Upper lobe of left lung (tissue), 6 donors: ENCODE results near the gene EEF2. TPM values are rescaled to one million over a fixed set of nuclear protein-coding genes. Genes with fewer than 3 reads are reported as not detected.

Experiments used
- ATAC-seq, 2 donors: fragments of 200-7000 bp; cut with Tn5 transposase; one replicate each; pipeline ENCODE4 v1.9.1; 2022; ENCODE audit warnings: mild to moderate bottlenecking in 2 of 2, moderate library complexity in 2 of 2; ENCODE audit not compliant: low FRiP score in 2 of 2
- DNase-seq, 2 donors: peaks; one replicate each; pipeline ENCODE4 v3.0.0-alpha.2; 2019 to 2020
- H3K27ac ChIP-seq, 4 donors: fragments of 200-600 bp; sonication (generic); one replicate each; pipeline ENCODE4 v1.5.1; 2016 to 2019
- H3K27me3 ChIP-seq, 4 donors: fragments of 200-600 bp; sonication (generic); one replicate each; pipeline ENCODE4 v1.5.1; 2017 to 2019
- H3K36me3 ChIP-seq, 4 donors: fragments of 200-600 bp; sonication (generic); one replicate each; pipeline ENCODE4 v1.5.1; 2016 to 2019
- H3K4me1 ChIP-seq, 4 donors: fragments of 200-600 bp; sonication (generic); one replicate each; pipeline ENCODE4 v1.5.1; 2018 to 2019
- H3K4me3 ChIP-seq, 4 donors: fragments of 200-600 bp; sonication (generic); one replicate each; pipeline ENCODE4 v1.5.1; 2017 to 2019; ENCODE audit warnings: mild to moderate bottlenecking in 2 of 4, moderate library complexity in 1 of 4
- H3K9me3 ChIP-seq, 4 donors: fragments of 200-600 bp; sonication (generic); one replicate each; pipeline ENCODE4 v1.5.1; 2018 to 2019
- EP300 ChIP-seq, 4 donors: sonication (generic); formaldehyde crosslinking; IDR thresholded peaks; one replicate each; pipeline ENCODE4 v1.5.1; 2017; ENCODE audit warnings: antibody characterized with exemption in 4 of 4, control low read depth in 2 of 4
- POLR2A ChIP-seq, 4 donors: fragments of 450-650 bp; IDR thresholded peaks; one replicate each; pipeline ENCODE4 v1.5.1; 2016 to 2017; ENCODE audit warnings: antibody characterized with exemption in 4 of 4, mild to moderate bottlenecking in 2 of 4
- POLR2AphosphoS5 ChIP-seq, 2 donors: sonication (generic); formaldehyde crosslinking; IDR thresholded peaks; one replicate each; pipeline ENCODE4 v1.5.1; 2017; ENCODE audit warnings: antibody characterized with exemption in 2 of 2
- WGBS, 2 donors: methylation state at CpG; one replicate each; pipeline ENCODE4 v1.1.5; 2017 to 2018; 5-methylcytosine and 5-hydroxymethylcytosine counted together
- total RNA-seq, 6 donors: library from RNA; depleted of rRNA in 4 of 6; stranded (reverse); fragments of >200 nt in 4 of 6; gene quantifications; one replicate each; pipeline versions ENCODE4 v1.1.0 to v1.2.1, GENCODE V29; 2016 to 2021
- TF ChIP-seq, protein P1 (sequence below), 6 experiments: fragments of 450-650 bp in 4 of 6; fragments of 200-600 bp in 2 of 6; sonication (generic) in 2 of 6; IDR thresholded peaks; one replicate each; pipeline ENCODE4 v1.5.1; 2016 to 2019; ENCODE audit warnings: antibody characterized with exemption in 6 of 6
- donor health status: DM: no; HTN: no; CAD: no; lungs with moderate emphysema.
- donor health status: DM: no; HTN: yes; CAD: no; lungs with severe emphysema.

The EEF2 gene
- total RNA-seq, 6 donors from 2014 or later = 1,167 to 2,562 (median 1,758) TPM

DNA sequence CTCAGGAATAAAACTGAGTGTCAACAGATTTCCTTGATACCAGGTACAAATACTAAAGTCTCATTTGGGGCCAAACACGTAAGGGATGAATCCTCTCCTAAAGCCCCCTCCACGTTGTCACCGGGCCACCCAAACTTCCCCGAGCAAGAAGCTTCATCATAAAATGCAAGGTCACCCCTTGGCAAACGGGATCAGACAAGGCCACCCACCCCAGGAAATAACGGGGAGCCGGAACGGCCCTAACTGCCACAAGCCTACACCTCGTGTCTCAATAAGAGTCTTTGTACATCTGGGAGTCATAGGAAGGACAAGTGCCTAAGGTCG is 717 bp downstream of the EEF2 start:
- no peak for ATAC-seq
- 0% methylated on average over 6 to 10 of the region's 10 CpGs for WGBS, 2 donors
- DNase-seq = no peak
- Histone ChIP-seq H3K4me3 (peak overlapping the region; percentile 73 to 91 (median 86)), H3K4me1 (peaks cover 39 to 66% (median 42%) of the 10 kb centered on the region in 4 donors), H3K27me3 (no peaks in the 10 kb centered on the region), H3K36me3 (peaks cover 43 to 49% (median 47%) of the 10 kb centered on the region in 4 donors), H3K27ac (peak overlapping the region; percentile 90 to 98 (median 94)), H3K9me3 (no peaks in the 10 kb centered on the region)
- no peak for TF ChIP-seq POLR2AphosphoS5 (IDR thresholded peaks at IDR 0.05)
- TF ChIP-seq, protein P1, sequence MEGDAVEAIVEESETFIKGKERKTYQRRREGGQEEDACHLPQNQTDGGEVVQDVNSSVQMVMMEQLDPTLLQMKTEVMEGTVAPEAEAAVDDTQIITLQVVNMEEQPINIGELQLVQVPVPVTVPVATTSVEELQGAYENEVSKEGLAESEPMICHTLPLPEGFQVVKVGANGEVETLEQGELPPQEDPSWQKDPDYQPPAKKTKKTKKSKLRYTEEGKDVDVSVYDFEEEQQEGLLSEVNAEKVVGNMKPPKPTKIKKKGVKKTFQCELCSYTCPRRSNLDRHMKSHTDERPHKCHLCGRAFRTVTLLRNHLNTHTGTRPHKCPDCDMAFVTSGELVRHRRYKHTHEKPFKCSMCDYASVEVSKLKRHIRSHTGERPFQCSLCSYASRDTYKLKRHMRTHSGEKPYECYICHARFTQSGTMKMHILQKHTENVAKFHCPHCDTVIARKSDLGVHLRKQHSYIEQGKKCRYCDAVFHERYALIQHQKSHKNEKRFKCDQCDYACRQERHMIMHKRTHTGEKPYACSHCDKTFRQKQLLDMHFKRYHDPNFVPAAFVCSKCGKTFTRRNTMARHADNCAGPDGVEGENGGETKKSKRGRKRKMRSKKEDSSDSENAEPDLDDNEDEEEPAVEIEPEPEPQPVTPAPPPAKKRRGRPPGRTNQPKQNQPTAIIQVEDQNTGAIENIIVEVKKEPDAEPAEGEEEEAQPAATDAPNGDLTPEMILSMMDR (IDR thresholded peaks at IDR 0.05) = no peak
- no peak for TF ChIP-seq POLR2A (IDR thresholded peaks at IDR 0.05)
- no peak for TF ChIP-seq EP300 (IDR thresholded peaks at IDR 0.05)

DNA sequence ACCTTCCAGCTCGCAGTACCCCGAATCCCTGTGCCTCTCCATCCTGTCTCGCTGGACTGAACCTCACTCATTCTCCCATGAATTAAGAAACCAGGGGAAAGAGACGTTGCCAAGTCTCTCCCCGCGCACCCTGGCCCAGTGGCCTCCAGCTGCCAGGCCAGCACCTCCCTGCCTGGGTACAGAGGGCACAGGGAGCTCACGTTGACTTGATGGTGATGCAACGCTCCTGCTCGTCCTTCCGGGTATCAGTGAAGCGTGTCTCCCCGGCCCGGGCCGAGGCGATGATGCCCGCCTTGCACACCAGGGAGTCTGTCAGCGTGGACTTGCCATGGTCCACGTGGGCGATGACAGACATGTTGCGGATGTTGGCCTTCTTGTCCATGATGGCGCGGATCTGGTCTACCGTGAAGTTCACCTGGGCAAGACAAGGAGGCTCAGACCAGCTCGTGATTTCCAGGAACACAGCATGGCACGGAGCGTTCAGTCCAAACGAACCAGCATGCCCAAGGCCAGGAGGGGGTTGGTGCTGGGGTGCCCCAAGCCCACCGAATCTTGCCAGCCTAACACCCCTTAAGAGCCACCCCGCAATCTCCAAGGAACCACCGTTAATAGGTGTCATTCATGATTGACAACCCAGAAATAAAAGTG is 1.2 kb downstream of the EEF2 start:
- 33 to 44% methylated on average over 12 to 16 of the region's 30 CpGs for WGBS, 2 donors
- peak overlapping the region; percentile 90 to 98 (median 94) for H3K27ac ChIP-seq
- peaks cover 39 to 66% (median 42%) of the 10 kb centered on the region in 4 donors for H3K4me1 ChIP-seq
- no peaks in the 10 kb centered on the region for H3K9me3 ChIP-seq
- peak in 1 of 2 donors; percentile 87 for DNase-seq
- no peak for ATAC-seq
- TF ChIP-seq POLR2A (IDR thresholded peaks at IDR 0.05) = no peak
- TF ChIP-seq, protein P1 (IDR thresholded peaks at IDR 0.05) = no peak
- TF ChIP-seq POLR2AphosphoS5 (IDR thresholded peaks at IDR 0.05) = peak in 1 of 2 donors; percentile 45
- no peak for TF ChIP-seq EP300 (IDR thresholded peaks at IDR 0.05)
- peaks cover 48 to 54% (median 51%) of the 10 kb centered on the region in 4 donors for H3K36me3 ChIP-seq
- peak overlapping the region; percentile 73 to 91 (median 86) for H3K4me3 ChIP-seq
- no peaks in the 10 kb centered on the region for H3K27me3 ChIP-seq

DNA sequence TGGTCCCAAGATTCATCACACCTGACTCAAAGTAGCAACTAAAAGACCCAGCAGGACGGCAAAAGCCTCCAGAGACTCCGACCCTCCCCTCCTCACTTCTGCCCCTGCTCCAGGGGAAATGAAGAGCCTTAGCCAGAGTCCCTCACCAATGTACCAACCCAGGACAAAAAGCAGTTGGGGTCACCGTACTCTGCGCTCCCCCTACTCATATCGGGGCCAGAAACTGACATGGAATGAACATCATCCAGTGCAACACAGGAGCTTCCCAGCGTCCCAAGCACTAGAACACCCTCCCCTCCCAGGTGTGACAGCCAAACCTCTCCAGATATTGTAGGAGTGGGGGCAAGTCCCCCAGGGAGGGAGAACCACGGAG is 1.7 kb downstream of the EEF2 start:
- TF ChIP-seq, protein P1 (IDR thresholded peaks at IDR 0.05) = no peak
- TF ChIP-seq EP300 (IDR thresholded peaks at IDR 0.05) (no peak), POLR2AphosphoS5 (IDR thresholded peaks at IDR 0.05) (no peak), POLR2A (IDR thresholded peaks at IDR 0.05) (no peak)
- 73 to 78% methylated on average over 6 to 7 of the region's 7 CpGs for WGBS, 2 donors
- ATAC-seq (no peak), DNase-seq (no peak)
- Histone ChIP-seq H3K4me1 (peaks cover 39 to 66% (median 42%) of the 10 kb centered on the region in 4 donors), H3K9me3 (no peaks in the 10 kb centered on the region), H3K27me3 (no peaks in the 10 kb centered on the region), H3K4me3 (peak overlapping the region; percentile 73 to 91 (median 86)), H3K36me3 (peaks cover 53 to 60% (median 57%) of the 10 kb centered on the region in 4 donors), H3K27ac (peak overlapping the region; percentile 90 to 98 (median 94))

DNA sequence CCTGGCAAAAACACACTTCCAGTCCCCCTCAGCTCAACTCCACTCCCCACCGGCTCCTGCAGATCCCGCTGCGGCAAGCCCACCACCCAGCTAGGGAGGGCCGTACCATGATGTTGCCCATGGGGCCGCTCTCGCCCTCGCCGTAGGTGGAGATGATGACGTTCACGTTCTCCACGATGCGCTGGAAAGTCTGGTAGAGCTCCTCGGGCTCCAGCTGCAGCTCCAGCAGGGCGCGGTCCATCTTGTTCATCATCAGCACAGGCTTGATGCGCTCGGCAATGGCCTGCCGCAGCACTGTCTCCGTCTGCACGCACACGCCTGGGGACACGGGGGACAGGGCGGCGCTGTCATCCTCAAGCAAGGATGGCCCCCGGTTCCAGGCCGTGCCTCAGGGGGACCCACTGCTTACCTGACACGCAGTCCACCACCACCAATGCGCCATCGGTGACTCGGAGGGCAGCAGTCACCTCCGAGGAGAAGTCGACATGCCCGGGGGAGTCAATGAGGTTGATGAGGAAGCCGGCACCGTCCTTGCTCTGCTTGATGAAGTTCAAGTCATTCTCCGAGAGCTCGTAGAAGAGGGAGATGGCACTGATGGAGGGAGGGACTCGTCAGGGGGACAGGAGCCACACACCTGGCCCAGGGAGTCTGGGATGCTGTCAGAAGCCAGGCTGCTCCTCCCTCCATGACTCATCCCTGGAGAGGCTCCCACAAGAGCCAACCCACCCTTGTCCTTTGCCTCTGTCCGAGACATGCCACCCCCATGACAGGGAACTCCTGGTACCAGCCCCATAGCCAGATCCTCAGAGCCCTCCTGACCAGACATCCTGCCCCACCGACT is 2.3 kb downstream of the EEF2 start:
- H3K4me3 ChIP-seq = peak overlapping the region in 1 of 4 donors; percentile 73
- H3K9me3 ChIP-seq = no peaks in the 10 kb centered on the region
- peaks cover 58 to 66% (median 63%) of the 10 kb centered on the region in 4 donors for H3K36me3 ChIP-seq
- ATAC-seq = no peak
- whole genome bisulfite sequencing, 2 donors = 88 to 90% methylated on average over 21 to 40 of the region's 40 CpGs
- no peak for TF ChIP-seq EP300 (IDR thresholded peaks at IDR 0.05)
- TF ChIP-seq POLR2A (IDR thresholded peaks at IDR 0.05) = no peak
- peaks cover 37 to 61% (median 42%) of the 10 kb centered on the region in 4 donors for H3K4me1 ChIP-seq
- H3K27me3 ChIP-seq = no peaks in the 10 kb centered on the region
- H3K27ac ChIP-seq = peak overlapping the region in 1 of 4 donors; percentile 98
- peak in 1 of 2 donors; percentile 73 for DNase-seq
